GM18519 (cell line): ENCODE results near the gene LYPD1.

Experiments
- ATAC-seq: cut with Tn5 transposase; IDR thresholded peaks from one replicate; pipeline ENCODE4 v1.9.1; 2021; ENCODE audit warnings: mild to moderate bottlenecking, moderate library complexity; ENCODE audit not compliant: unreplicated experiment, low FRiP score

LYPD1 gene

DNA sequence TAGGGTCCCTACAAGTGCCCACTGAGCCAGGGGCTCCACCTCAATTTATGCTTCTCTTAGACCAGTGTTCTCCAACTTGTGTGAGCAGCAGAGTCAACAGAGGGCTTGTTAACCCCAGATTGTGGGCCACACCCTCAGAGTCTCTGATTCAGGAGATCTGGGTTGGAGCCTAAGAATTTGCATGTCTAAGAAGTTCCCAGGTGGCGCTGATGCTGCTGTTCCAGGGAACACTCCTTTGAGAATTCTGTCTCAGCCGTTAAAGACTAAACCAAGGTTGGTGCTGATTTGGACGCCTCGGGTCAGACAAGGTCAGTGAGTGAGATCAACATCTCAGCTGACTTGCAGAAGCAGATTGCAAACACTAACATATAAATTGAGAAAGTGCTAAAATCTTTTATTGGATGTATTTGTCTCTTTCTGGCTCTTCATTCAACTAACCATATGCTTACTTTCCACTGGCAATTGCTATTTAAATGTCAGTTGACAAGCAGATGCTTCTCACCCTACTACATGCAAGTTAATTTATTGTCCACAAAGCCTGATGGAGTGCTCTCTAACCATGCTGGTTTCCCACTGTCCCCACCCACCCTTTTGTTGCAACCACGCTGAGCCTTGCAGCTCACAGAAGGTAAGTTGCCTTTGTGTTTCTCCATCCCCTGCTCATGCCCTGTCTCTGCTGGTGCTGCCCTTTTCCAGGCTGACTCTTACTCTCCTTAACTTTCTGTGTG lies 31.5 kb downstream of the LYPD1 start:
- no peak for ATAC-seq

DNA sequence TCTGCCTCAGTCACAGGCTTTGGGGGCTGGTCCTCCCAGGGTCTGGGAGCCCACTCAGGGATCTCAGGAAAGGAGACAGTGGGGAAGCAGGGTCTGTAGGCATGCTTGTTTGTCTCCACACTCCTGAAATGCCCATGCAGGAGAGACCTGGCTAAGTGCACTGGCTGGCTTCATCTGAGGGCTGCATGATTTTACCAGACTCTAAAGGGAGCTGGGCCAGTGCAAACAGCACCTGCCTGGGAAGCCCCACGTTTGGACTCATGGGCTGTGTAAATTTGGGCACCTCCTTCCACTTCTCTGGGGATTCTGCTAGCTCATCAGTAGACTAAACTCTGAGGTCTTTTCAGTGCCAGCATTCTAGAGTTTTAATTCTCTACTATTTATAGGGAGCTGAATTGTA lies 33.7 kb downstream of the LYPD1 start:
- no peak for ATAC-seq

DNA sequence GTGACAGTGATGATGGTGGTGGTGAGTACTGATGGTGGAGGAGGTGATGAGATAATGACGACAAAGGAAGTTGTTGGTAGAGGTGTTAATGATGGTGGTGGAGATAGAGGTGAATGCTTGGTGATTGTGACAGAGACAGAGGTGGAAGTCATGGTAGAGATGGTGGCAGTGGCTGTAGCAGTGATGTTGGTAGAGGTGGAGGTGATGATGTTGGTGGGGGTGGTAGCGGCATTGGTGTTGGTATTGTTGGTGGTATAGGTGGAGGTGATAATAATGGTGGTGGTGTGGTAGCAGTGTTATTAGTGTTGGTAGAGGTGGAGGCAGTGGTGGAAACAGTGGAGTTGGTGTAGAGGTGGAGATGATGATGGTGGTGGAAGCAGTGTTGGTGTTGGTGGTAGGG lies 36.4 kb downstream of the LYPD1 start:
- ATAC-seq: no peak

DNA sequence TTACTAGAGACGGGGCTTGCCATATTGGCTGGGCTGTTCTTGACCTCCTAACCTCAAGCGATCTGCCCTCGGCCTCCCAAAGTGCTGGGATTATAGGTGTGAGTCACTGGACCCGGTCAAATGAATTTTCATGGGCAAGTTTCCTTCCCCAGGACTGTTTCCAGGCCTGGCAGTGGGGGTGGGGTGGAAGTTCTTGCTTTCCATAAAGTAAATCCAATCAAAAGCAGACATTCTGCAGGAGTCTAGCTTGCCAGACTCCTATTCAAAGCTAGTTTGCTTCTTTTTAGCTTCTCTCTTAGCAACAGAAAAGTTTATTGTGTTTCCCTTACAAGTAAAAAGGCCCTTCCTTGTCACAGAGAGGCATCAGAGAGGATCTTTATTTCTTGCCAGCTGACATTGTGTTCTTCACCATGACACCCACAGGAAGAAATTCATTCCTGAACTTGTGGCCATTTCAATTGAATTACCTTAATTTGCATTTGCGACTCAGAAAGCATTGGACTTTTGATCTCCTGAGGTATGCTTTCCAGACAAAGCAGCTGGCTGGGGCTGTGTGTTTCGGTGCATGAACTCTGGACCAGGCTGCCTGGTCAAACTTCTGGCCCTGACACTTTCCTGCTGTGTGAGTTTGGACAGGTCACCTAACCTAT lies 37.9 kb downstream of the LYPD1 start:
- no peak for ATAC-seq

DNA sequence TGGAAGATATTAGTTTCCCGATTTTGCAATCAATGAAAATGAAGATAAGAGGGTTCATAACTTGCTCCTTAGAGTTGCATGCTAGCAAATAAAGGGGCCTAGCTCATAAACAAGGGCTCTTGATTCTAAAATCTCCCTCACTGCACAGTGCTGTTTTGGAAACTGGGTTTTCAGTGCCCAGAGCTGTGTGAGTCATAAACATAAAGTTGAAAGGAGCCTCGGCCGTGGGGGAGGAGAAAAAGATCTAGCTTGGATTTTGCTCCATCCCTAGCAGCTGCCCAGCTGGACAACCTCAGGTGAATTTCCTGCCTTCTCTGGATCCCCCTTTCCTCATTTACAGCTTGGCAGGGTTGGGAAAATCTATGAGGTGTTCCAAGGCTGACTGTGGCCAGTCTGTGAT lies 42.5 kb downstream of the LYPD1 start:
- ATAC-seq: no peak

DNA sequence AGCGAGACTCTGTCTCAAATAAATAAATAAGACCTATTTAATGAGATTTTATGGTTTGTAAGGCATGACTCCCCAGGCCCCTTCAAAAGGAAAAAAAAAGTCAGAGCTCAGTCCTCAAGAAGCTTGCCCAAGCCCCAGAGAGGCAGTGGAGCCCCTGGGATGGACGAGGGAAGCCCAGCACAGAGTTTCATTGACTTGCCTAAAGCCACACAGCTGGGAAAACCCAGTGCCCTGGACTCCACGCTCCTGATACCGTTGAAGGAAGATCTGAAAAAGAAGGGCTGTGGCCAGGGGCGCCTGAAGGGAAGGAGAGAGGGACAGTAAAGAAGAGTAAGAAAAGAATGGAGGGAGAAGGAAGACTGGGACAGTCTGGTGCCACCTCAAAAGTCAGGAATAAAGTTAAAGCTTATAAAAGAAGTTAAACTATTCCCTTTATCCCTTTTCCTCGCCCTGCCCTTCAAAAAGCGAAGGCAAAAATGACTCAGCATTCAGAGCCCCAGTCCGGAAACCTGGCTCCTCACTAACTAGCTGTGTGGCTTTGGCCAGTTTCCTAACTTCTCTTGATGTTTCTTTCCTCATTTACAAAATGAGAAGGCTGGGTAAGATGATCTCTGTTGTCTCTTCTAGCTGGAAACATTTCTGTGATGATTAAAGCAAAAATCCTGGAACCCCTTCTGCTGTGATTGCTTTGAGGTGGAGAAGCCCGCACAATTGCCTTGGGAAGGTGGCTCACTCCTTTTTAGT lies 46.7 kb downstream of the LYPD1 start:
- ATAC-seq: no peak

DNA sequence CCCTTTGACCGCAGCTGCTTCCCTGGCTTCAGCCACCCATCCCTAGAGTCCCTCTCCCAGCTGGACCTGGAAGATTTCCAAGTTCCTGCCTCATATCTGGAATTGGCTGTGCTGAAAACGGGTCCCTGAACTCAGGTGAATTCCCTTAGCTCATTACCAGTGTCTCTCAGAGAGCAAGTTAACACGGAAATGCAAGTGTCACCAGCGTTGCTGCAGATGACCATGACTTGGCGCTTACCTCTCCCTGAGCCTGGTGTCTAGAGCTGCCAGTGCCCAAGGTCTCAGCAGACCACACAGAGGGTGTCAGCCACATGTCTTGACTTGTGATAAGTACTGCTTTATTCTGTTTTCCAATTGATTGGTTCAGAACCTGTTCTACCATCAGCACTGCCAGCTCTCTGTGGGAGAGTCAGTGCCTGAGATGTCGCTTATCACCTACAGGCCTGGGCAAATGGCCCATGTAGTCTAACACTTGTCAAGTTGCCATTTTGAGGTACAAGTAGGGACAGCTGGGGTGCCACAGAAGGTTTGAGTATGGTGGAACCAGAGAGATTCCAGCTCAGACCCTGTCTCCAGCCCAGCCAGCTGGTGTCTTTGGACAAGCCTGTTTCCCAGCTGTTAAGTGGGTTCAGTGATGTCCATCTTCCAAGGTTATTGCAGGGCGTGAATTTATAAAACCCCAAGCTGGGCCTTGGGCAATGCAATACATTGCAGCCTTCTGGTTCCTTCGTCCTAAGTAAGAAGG lies 48.7 kb downstream of the LYPD1 start:
- ATAC-seq: no peak

DNA sequence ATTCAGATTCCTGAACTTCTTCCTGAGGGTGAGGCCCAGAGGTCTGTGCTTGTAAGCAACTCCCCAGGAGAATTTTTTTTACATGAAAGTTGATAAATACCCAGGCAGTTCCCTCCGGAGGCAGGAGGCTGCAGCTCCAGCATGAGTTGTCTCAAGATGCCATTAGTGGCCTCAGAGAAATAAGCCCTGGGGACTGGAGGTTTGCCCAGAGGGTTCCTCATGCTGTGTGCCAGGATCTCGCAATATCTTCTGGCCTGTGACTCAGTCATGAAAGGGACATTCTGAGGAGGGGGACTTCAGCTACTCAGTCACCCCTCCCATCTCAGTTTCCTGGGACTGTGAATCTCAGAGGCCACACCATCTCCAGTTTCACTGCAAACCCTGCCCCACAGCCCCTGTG lies 49.9 kb downstream of the LYPD1 start:
- no peak for ATAC-seq

DNA sequence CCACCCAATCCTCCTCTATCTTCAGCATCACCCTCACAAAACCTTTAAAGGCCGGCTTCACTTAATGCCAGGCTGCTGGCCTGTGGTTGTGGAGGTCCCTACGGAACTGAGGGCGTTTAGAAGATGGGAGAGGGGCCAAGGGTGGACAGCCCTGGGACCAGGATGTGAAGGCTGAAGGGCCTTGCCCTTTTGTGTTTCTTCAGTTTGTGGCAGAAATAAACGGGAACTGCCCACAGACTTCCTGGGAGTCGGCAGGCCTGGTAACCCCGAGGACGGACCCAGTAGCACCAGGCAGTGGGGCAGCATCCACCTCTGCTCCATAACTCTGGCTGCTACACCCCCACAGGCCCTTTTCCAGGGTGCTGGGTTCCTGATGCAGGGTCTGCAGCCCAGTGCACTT lies 51.3 kb downstream of the LYPD1 start:
- ATAC-seq: no peak

DNA sequence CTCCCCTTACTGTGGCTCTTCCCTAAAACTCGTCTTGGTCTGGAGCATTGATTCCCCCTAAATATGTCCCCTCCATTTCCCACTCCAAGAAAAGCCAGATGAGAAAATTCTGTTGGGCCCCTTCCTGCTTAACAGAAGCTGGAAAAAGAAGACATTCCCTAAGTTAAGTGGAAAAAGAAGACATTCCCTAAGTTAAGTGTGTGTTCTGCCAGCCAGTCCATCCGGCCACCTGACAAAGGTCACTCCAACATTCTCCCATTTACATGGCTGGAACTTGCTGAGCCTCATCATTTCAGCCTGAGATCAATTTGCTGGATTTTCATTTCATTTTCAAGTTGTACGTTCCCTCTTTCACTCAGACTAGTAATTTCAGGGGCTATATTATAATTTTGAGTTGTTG lies 52.0 kb downstream of the LYPD1 start:
- ATAC-seq: no peak

DNA sequence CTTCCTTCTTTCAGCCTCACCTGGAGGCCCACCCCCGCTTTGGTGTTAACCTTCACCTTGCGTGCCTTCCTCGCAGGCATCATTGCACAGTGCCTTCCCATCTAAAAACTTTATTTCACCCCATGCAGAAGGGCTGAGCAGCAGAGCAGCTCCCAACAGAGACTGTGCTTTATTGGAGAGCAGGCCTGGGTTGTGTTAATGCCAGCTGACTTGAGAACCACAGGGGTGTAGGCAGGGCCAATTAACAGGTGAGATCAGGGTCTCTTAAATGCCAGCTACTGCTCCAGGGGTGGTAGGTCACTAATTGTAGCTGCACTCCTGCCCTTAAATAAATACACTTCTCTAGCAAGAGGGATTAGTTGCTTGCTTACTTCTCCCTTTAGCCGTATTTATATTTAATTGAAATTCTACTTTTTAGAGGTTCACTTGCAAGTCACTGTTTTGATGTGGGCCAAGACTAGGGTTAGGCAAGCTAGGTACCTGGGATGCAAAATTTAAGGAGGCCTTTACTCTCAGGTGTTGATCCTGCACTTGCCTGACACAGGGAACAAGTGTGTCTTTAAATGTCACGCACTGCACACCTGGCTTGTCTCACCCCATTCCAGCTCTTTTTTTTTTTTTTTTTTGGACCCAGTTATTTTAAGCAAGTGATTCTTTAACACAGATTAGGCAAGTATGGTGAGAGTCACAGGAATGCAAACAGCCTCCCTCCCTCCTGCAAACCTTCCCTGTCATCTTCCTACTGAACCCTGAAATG lies 54.5 kb downstream of the LYPD1 start:
- no peak for ATAC-seq

DNA sequence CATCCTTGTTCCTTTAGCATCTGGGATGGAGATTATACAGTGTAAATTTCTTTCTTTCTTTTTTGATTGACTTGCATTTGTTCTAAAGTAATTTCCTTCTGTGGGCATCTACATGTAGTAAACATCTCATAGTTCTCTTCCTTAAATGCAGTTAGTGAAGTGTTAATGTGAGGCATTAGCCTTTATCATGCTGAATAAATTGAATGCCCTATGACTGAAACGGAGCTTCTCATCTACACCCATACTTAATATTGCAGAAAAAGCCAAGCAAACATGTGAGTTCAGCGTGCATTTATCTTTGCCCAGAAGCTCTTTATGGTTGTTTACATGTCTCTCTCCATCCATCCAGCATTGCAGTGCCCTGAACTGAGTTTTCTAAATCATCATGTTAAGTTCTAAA lies 58.3 kb downstream of the LYPD1 start:
- ATAC-seq: no peak

DNA sequence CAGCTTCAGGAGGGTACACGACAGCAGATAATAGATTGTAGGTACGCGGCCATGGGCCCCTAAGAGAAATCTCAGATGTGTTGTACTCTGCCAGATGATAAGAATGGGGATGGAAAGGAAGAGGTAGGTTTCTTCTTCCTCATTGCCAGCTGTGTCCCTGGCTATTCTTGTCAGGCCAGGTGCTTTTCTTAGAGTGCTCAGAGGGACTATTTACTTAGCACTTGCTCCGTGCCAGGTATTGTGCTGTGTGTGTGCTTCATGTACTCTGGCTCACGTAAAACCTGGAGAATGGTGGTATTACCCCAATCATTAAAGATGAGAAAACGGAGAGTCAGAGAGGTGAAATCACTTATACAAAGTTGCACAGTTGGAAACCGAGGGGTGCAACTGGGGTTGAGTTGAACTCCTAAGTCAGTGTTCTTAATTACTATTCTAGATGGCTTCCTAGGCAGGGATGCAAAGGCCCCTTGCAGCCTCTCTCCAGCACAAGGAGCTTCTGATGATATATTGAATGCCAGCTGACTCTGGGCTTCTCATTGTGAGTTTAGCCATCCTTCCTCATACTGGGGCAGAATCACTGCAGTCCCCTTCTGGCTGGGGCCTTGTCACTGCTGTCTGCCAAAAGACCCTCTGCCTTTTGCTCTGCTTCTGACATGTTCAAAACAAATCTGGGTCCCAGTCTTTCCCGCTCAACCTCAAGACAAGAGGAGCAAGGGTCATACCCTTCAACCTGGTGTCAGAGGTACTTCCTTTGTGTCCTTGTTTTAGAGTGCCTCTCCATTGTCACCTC lies 60.7 kb downstream of the LYPD1 start:
- no peak for ATAC-seq

DNA sequence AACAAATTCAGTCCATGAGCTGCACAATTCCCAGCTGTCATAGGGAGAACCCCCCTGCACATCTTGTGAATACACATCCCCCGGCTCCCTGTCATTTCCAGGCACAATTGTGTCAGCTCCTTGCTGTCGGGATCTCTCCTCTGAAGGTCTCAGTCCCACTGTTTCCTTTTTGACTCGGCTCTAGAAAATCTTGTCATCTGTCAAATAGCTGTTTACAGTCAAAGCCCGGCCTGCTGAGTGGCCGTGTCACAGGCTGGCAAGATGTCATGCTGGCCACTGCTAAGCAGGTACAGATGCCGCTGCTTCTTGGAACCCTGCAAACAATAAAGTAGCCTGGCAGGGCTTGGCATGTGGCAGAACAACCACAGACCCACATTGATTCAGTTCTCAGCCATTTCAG lies 61.7 kb downstream of the LYPD1 start:
- no peak for ATAC-seq

DNA sequence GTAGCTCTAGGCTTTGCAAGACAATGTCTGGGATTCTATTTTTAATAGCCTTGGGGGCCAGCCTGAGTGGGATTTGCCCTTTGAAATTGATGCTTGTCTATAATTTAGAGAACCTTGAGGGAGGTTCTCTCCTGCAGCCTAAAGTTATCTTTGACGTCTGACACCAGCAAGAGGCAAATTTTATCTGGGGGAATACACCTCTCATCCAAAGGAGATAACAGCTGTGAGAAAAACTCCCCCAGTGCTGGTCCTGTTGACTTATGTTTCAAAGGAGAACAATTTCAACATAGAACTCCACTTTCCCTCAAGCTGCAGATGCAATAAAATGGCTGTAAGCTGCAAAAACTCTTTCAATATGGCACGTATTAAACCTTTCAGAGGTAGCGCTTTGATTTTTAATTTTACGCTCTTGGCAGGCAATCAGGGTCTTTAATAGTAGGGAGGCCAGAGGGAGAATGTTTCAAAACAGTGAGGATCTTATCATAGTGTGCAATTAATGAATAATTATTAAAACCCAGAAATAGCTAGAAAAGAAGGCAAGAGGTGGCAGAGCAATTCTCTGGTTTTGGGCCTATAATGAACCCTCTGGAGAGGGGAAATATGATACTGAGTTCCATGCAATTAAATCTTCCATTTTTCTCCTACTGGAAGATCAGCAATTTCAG lies 62.4 kb downstream of the LYPD1 start:
- ATAC-seq: no peak

DNA sequence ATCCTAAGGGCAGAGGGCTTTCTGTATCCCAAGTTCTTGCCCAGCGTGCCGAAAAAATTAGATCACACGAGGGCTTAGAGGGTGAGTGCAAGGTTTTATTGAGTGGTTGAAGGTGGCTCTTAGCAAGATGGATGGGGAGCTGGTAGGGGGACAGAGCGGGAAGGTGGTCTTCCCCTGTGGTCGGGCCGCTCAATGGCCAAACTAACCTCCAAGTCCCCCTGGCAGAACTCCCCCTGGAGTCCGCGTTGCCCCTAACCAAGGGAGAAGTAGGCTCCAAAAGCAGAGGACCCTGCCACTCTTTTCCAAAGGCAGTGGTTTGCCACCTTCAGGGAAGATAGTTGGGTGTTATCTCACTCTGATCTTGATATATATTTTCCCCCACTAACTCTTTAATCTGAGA lies 63.4 kb downstream of the LYPD1 start:
- ATAC-seq: no peak

DNA sequence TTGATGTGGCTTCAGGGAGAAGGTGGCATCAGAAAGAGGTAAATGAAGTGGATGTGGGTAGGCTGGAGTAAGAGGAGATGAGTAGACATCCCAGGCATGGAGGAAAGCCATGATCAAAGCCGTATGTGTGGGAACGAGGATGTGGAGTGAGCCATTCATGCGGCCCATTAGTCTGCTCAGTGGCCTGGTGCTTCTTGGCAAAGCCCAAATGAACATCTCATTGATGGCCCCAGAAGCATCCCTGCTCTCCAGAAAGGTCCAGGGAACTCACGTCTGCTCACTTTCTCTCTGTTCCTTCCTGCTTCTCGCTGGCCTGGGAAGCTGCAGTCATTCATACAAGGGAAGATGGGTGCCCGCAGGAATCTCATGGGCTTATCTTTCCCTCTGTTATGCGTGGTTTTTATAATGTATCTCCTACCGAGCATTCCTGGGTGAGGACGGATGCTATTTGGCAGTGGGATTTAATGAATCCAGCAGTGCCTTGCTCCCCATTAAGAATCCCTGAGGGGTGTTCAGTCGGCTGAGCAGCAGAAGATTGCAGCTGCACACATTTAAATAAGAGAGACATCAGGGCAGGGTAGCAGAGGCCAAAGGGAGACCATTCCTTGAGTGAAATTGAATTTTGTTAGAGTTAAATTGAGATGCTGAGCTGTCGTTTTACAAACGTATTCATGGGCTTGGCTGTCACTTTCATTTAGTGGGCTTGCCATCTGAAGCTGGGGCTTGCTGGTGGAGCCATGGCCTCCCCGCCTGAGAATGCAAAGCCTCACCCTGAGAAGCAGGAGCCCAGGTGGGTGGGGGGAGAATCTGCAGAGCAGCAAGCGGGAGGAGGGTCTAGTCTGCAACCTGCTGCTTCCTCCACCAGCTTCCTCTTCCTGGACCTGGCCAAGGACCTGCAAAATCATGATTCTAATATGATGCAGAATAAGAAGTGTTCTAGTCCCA lies 64.5 kb downstream of the LYPD1 start:
- ATAC-seq: no peak

DNA sequence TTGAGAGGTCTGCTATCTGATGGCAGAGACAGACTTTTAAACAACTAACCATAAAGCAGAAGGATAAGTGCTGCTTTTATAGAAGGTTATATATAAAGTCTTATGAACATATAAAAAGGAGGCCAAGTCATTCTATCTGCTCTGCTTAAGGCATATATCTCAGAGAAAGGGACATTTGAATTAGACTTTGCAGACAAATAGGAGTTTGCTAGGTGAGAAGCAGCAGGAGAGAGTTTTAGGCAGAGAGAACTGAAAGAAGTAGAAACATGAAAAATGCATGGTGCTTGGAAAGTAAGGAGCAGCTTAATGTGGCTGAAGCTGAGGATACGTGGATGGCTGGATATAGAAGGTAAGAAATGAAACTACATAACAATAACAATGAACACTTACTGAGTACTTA lies 65.4 kb downstream of the LYPD1 start:
- no peak for ATAC-seq
